Left lobe of liver (tissue), 2 donors: ENCODE results near the gene TLR8. TPM values are rescaled to one million over a fixed set of nuclear protein-coding genes. Genes with fewer than 3 reads are reported as not detected.
"Not testable (repeated sequence)": the region's sequence is repeated elsewhere in the genome, so short reads cannot be mapped to it uniquely, and the experiment has no call there.

ENCODE experiments used
- ATAC-seq: fragments of 200-7000 bp; cut with Tn5 transposase; one replicate; pipeline ENCODE4 v1.9.1; 2020; ENCODE audit warnings: mild to moderate bottlenecking, moderate library complexity
- DNase-seq: peaks from one replicate; pipeline ENCODE4 v3.0.0-alpha.2; 2020; ENCODE audit warnings: low spot score
- total RNA-seq: library from RNA; stranded (reverse); gene quantifications from one replicate; pipeline ENCODE4 v1.2.1, GENCODE V29; 2021
- donor health status: DM: no; HTN: no; CAD: no; lungs with moderate emphysema.
- donor health status: DM: no; HTN: yes; CAD: no.

Gene TLR8
- total RNA-seq, 1 donor from 2014 or later: 0.20 TPM

- ATAC-seq, DNase-seq: not testable (repeated sequence)
Observed at GRCh38 chrX:12963210-12963850, 56.9 kb downstream of the TLR8 start.

DNA sequence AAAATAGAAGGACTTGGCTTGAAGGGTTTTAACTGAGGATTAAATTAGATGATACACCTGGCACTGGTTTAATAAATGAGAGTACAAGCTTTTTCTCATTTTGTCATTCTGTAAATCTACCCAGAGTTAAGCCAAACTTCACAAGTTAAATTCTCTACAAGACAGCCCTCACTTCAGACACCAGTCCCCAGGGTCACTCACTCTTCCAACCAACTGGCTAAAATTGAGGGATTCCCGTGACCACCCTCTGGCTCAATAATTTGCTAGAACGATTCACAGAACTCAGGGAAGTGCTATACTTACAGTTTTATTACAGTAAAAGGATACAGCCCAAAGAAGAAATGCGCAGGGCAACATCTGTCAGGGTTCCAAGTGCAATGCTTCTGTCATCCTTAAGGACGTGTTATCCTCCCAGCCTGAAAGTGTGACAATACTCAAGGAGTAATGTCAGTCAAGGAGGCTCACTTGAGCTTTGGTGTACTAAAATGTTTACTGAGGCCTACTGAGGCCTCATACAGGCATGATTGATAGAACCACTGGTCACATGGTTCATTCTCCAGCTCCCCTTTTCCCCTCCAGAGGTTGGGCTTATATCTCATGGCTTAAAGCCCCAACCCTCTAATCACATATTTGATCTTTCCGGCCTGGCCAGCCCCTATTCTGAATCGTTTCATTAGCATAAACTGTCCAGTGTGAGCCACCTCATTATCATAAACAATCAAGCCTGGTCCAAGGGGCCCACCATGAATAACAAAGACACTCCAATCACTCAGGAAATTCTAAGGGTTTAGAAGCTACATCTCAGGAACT lies 58.9 kb downstream of the TLR8 start:
- ATAC-seq (no peak), DNase-seq (no peak)

DNA sequence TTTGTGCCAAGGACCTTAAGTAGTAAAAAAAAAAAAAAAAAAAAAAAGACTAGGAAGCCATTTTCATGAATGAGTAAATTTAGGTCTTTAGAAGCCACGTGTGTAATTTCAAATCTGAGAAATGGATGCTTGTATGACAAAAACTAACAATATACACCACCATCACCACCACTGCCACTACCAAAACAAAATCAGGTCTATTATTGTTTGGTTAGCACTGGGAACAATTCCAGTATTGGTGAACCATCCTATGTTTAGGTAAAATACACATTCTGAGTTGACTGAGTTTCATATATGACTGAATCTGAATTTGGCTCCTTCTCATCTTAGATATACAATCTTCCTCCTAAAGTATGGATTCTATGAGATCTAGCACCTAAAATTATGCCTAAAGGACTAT lies 59.7 kb downstream of the TLR8 start:
- no peak for ATAC-seq
- DNase-seq: no peak

DNA sequence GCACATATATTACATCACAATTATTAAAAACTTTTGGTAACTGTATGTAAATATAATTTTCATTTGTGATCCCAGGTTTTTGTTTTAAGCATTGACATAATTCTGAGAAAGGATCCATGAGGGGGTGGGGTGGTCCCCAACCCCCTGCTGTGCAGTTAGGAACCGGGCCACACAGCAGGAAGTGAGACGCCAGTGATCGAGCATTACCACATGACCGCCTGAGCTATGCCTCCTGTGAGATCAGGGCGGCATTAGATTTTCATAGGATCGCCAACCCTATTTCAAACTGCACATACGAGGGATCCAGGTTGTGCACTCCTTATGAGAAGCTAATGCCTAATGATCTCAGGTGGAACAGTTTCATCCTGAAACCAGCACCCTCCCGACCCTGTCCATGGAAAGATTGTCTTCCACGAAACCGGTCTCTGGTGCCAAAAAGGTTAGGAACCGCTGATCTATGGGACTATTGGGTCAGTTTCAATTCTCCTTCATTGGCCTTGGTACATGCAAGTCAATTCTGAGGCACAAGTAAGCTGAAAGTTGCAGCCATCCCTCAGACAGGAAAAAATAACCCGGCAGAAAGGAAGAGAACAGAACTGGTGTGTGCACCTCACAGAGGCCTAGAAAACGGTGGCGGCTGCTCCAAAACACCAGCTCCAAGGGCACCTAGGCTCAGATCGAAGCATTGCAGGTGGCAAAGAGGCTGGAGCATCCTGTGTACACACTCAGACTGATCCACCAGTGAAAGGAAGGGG lies 61.5 kb downstream of the TLR8 start:
- DNase-seq (no peak), ATAC-seq (no peak)

- no peak for DNase-seq
- ATAC-seq: peak; percentile 72
Observed at GRCh38 chrX:12970691-12971202, 64.3 kb downstream of the TLR8 start.

GRCh38 chrX:12971282-12972003 lies 65.0 kb downstream of the TLR8 start:
- DNase-seq: peak; percentile 61
- peak; percentile 16 for ATAC-seq

- ATAC-seq (no peak), DNase-seq (no peak)
Observed at GRCh38 chrX:12972243-12972642, 65.8 kb downstream of the TLR8 start.

Other genes with a start within 250 kb of the TLR8 start
- 13.6 TPM for gene PRPS2, start 115.2 kb upstream of the TLR8 start, total RNA-seq
- 0.08 TPM for gene TLR7, start 39.5 kb upstream of the TLR8 start, total RNA-seq
- 442 TPM for gene TMSB4X, start 68.5 kb downstream of the TLR8 start, total RNA-seq
- not detected for gene FAM9C, start 138.0 kb downstream of the TLR8 start, total RNA-seq